Sigmoid colon (tissue), 7 donors: ENCODE results near the gene GABRB1. TPM values are rescaled to one million over a fixed set of nuclear protein-coding genes. Genes with fewer than 3 reads are reported as not detected.

Experiments
- DNase-seq: peaks from one replicate; pipeline ENCODE4 v3.0.0-alpha.2; 2019
- H3K27ac ChIP-seq, 4 donors: fragments of 200-600 bp; sonication (generic); one replicate each; pipeline ENCODE4 v1.5.1; 2016 to 2019; ENCODE audit warnings: mild to moderate bottlenecking in 1 of 4
- H3K27me3 ChIP-seq, 3 donors: fragments of 200-600 bp; sonication (generic); one replicate each; pipeline ENCODE4 v1.5.1; 2019; ENCODE audit warnings: mild to moderate bottlenecking in 1 of 3
- H3K36me3 ChIP-seq, 4 donors: fragments of 200-600 bp; sonication (generic); one replicate each; pipeline ENCODE4 v1.5.1; 2016 to 2019
- H3K4me1 ChIP-seq, 4 donors: fragments of 200-600 bp; sonication (generic); one replicate each; pipeline ENCODE4 v1.5.1; 2017 to 2019
- H3K4me3 ChIP-seq, 4 donors: fragments of 200-600 bp; sonication (generic); one replicate each; pipeline ENCODE4 v1.5.1; 2017 to 2019; ENCODE audit warnings: mild to moderate bottlenecking in 2 of 4, moderate library complexity in 1 of 4
- H3K9me3 ChIP-seq, 4 donors: fragments of 200-600 bp in 3 of 4; sonication (generic) in 3 of 4; one replicate each; pipeline versions ENCODE4 v1.5.1 to v1.6.1; 2013 to 2019
- CTCF ChIP-seq, 4 experiments: fragments of 450-650 bp in 3 of 4; fragments of 200-600 bp in 1 of 4; IDR thresholded peaks; one replicate each; pipeline ENCODE4 v1.5.1; 2016 to 2019; ENCODE audit warnings: antibody characterized with exemption in 4 of 4, mild to moderate bottlenecking in 3 of 4, moderate library complexity in 2 of 4
- EP300 ChIP-seq, 4 donors: sonication (generic); formaldehyde crosslinking; IDR thresholded peaks; one replicate each; pipeline ENCODE4 v1.6.1; 2017; ENCODE audit warnings: antibody characterized with exemption in 4 of 4
- POLR2A ChIP-seq, 2 donors: fragments of 450-650 bp; IDR thresholded peaks; one replicate each; pipeline ENCODE4 v1.6.1; 2016; ENCODE audit warnings: antibody characterized with exemption in 2 of 2, mild to moderate bottlenecking in 2 of 2, moderate library complexity in 2 of 2
- POLR2AphosphoS5 ChIP-seq, 4 donors: sonication (generic); formaldehyde crosslinking; IDR thresholded peaks; one replicate each; pipeline ENCODE4 v1.6.1; 2017; ENCODE audit warnings: antibody characterized with exemption in 4 of 4
- WGBS, 2 donors: extraction: QIAGEN DNeasy Blood & Tissue Kit; methylation state at CpG; one replicate each; pipeline ENCODE4 v1.1.7; 2013; 5-methylcytosine and 5-hydroxymethylcytosine counted together
- intact Hi-C: fragments of 100-400 bp; cut with DNase I; formaldehyde crosslinking; loops from one replicate; pipeline ENCODE4 v1.15.1; 2023
- polyA plus RNA-seq, 3 donors: library from polyadenylated mRNA; stranded (reverse); fragments of 200-250 nt; gene quantifications; one replicate each; pipeline ENCODE4 v1.2.3, GENCODE V29; 2013
- total RNA-seq, 4 donors: library from RNA; depleted of rRNA; stranded (reverse); fragments of >200 nt; gene quantifications; one replicate each; pipeline ENCODE4 v1.1.0, GENCODE V29; 2016
- donor health status: healthy with polysubstance abuse.
- donor health status: Bipolar disorder and iron deficiency.
- donor health status: healthy.

Gene GABRB1
- total and polyA plus RNA-seq, 7 donors, result 0.22 to 1.7 (median 0.49) TPM; not detected in 2

GRCh38 chr4:47060561-47060960, 29.2 kb downstream of the GABRB1 start:
- Histone ChIP-seq H3K4me3 (no peak overlapping the region), H3K27ac (no peak overlapping the region), H3K36me3 (no peaks in the 10 kb centered on the region), H3K9me3 (no peaks in the 10 kb centered on the region), H3K27me3 (no peaks in the 10 kb centered on the region), H3K4me1 (no peaks in the 10 kb centered on the region)
- 70 to 71% methylated on average over 4 of the region's 4 CpGs for WGBS, 2 donors
- intact Hi-C loops, result no loop called here
- no peak for DNase-seq
- TF ChIP-seq CTCF (IDR thresholded peaks at IDR 0.05) (no peak), EP300 (IDR thresholded peaks at IDR 0.05) (no peak), POLR2AphosphoS5 (IDR thresholded peaks at IDR 0.05) (no peak), POLR2A (IDR thresholded peaks at IDR 0.05) (no peak)

- Histone ChIP-seq H3K9me3 (no peaks in the 10 kb centered on the region), H3K27ac (no peak overlapping the region), H3K4me3 (no peak overlapping the region), H3K4me1 (no peaks in the 10 kb centered on the region), H3K27me3 (no peaks in the 10 kb centered on the region), H3K36me3 (no peaks in the 10 kb centered on the region)
- DNase-seq, result no peak
- WGBS, 2 donors, result 78 to 87% methylated on average over 3 of the region's 3 CpGs
- intact Hi-C loops, result no loop called here
- TF ChIP-seq CTCF (IDR thresholded peaks at IDR 0.05) (no peak), EP300 (IDR thresholded peaks at IDR 0.05) (no peak), POLR2AphosphoS5 (IDR thresholded peaks at IDR 0.05) (no peak), POLR2A (IDR thresholded peaks at IDR 0.05) (no peak)
These were observed 30.1 kb downstream of the GABRB1 start for GRCh38 chr4:47061435-47061834.

- Histone ChIP-seq H3K9me3 (no peaks in the 10 kb centered on the region), H3K4me1 (no peaks in the 10 kb centered on the region), H3K4me3 (no peak overlapping the region), H3K27ac (no peak overlapping the region), H3K27me3 (no peaks in the 10 kb centered on the region), H3K36me3 (no peaks in the 10 kb centered on the region)
- no peak for DNase-seq
- 86 to 89% methylated on average over 2 of the region's 2 CpGs for WGBS, 2 donors
- no peak for TF ChIP-seq CTCF (IDR thresholded peaks at IDR 0.05)
- no peak for TF ChIP-seq EP300 (IDR thresholded peaks at IDR 0.05)
- TF ChIP-seq POLR2AphosphoS5 (IDR thresholded peaks at IDR 0.05), result no peak
- TF ChIP-seq POLR2A (IDR thresholded peaks at IDR 0.05), result no peak
- intact Hi-C loops, result no loop called here
These were observed 33.7 kb downstream of the GABRB1 start for GRCh38 chr4:47065051-47065481.

- no peak for DNase-seq
- H3K4me3 ChIP-seq, result no peak overlapping the region
- no peaks in the 10 kb centered on the region for H3K9me3 ChIP-seq
- no peaks in the 10 kb centered on the region for H3K27me3 ChIP-seq
- TF ChIP-seq POLR2A (IDR thresholded peaks at IDR 0.05), result no peak
- no peak for TF ChIP-seq EP300 (IDR thresholded peaks at IDR 0.05)
- no peak for TF ChIP-seq CTCF (IDR thresholded peaks at IDR 0.05)
- TF ChIP-seq POLR2AphosphoS5 (IDR thresholded peaks at IDR 0.05), result no peak
- WGBS, 2 donors, result 19 to 50% methylated on average over 1 of the region's 1 CpG
- no peaks in the 10 kb centered on the region for H3K4me1 ChIP-seq
- H3K36me3 ChIP-seq, result no peaks in the 10 kb centered on the region
- H3K27ac ChIP-seq, result no peak overlapping the region
- intact Hi-C loops, result no loop called here
These were observed 37.6 kb downstream of the GABRB1 start for GRCh38 chr4:47068986-47069385.

GRCh38 chr4:47071901-47072341, 40.6 kb downstream of the GABRB1 start:
- intact Hi-C loops, result no loop called here
- no peak overlapping the region for H3K4me3 ChIP-seq
- TF ChIP-seq EP300 (IDR thresholded peaks at IDR 0.05) (no peak), CTCF (IDR thresholded peaks at IDR 0.05) (no peak)
- H3K27ac ChIP-seq, result no peak overlapping the region
- no peak for DNase-seq
- H3K36me3 ChIP-seq, result no peaks in the 10 kb centered on the region
- no peaks in the 10 kb centered on the region for H3K9me3 ChIP-seq
- H3K27me3 ChIP-seq, result no peaks in the 10 kb centered on the region
- WGBS, 2 donors, result 21 to 45% methylated on average over 1 of the region's 1 CpG
- H3K4me1 ChIP-seq, result no peaks in the 10 kb centered on the region
